SK-N-SH (cell line): Measurements from ENCODE around the gene WDR31. TPM values are rescaled to one million over a fixed set of nuclear protein-coding genes. Genes with fewer than 3 reads are reported as not detected.

Experiments
- CTCF ChIA-PET: fragments of 300-600, 350-600 bp; formaldehyde crosslinking; extraction: SDS; loops from one replicate; lab custom pipeline; 2021; lab: Yijun Ruan, JAX
- POLR2A ChIA-PET: fragments of 350-600 bp; sonication (Branson Sonifier 250); formaldehyde crosslinking; extraction: SDS; loops from one replicate; lab custom pipeline; 2020; ENCODE audit warnings: antibody characterized with exemption, inconsistent platforms; lab: Yijun Ruan, JAX
- DNase-seq: peaks from one replicate; pipeline ENCODE4 v3.0.0; 2012
- H2AFZ ChIP-seq: fragments of 200-600 bp; sonication (generic); 2 replicates; pipeline ENCODE4 v1.8.1; 2016; ENCODE audit warnings: antibody characterized with exemption, mild to moderate bottlenecking, low read depth
- H3F3A ChIP-seq: fragments of 200-600 bp; sonication (generic); replicated peaks from 2 replicates; pipeline ENCODE3; 2016; ENCODE audit warnings: antibody characterized with exemption, mild to moderate bottlenecking; ENCODE audit not compliant: insufficient read depth
- H3K27ac ChIP-seq, 2 experiments: fragments of 200-500 bp in 1 of 2; fragments of 200-600 bp in 1 of 2; sonication (Bioruptor generic) in 1 of 2; sonication (generic), shearing (Covaris generic) in 1 of 2; 2 replicates each; pipeline versions ENCODE4 v1.5.1 to v1.6.1; 2014 to 2016; ENCODE audit warnings: low read depth in 2 of 2, inconsistent platforms in 1 of 2, low read length in 1 of 2, mild to moderate bottlenecking in 1 of 2, mixed read lengths in 1 of 2
- H3K27me3 ChIP-seq: fragments of 200-600 bp; sonication (generic), shearing (Covaris generic); 2 replicates; pipeline ENCODE4 v1.6.1; 2016; ENCODE audit warnings: mixed run types; ENCODE audit not compliant: insufficient read depth
- H3K36me3 ChIP-seq, 2 experiments: fragments of 200-500 bp in 1 of 2; fragments of 200-600 bp in 1 of 2; sonication (Bioruptor generic) in 1 of 2; sonication (generic) in 1 of 2; replicated peaks in 1 of 2; 2 replicates each; pipeline versions ENCODE3 to v1.5.1; 2014 to 2016; ENCODE audit warnings: low read length in 1 of 2, mild to moderate bottlenecking in 1 of 2; ENCODE audit not compliant: insufficient read depth in 2 of 2, control insufficient read depth in 1 of 2
- H3K4me1 ChIP-seq, 2 experiments: fragments of 200-500 bp in 1 of 2; fragments of 200-600 bp in 1 of 2; sonication (Bioruptor generic) in 1 of 2; sonication (generic), shearing (Covaris generic) in 1 of 2; 2 replicates each; pipeline versions ENCODE4 v1.5.1 to v1.6.1; 2014 to 2016; ENCODE audit warnings: low read depth in 1 of 2, low read length in 1 of 2, mixed run types in 1 of 2; ENCODE audit not compliant: insufficient read depth in 2 of 2, control insufficient read depth in 1 of 2
- H3K4me2 ChIP-seq: fragments of 200-600 bp; sonication (generic), shearing (Covaris generic); 2 replicates; pipeline ENCODE4 v1.6.1; 2017; ENCODE audit warnings: mixed run types
- H3K4me3 ChIP-seq, 2 experiments: fragments of 200-500 bp in 1 of 2; fragments of 200-600 bp in 1 of 2; sonication (Bioruptor generic) in 1 of 2; sonication (generic), shearing (Covaris generic) in 1 of 2; 2 replicates each; pipeline versions ENCODE4 v1.5.1 to v1.8.1; 2014 to 2016; ENCODE audit warnings: low read depth in 2 of 2, inconsistent platforms in 1 of 2, low read length in 1 of 2, mild to moderate bottlenecking in 1 of 2, mixed read lengths in 1 of 2, moderate library complexity in 1 of 2
- H3K79me2 ChIP-seq: fragments of 200-600 bp; sonication (generic); 2 replicates; pipeline ENCODE4 v1.8.1; 2017; ENCODE audit warnings: mild to moderate bottlenecking; ENCODE audit not compliant: insufficient read depth
- H3K9ac ChIP-seq: fragments of 200-600 bp; sonication (generic); 2 replicates; pipeline ENCODE4 v1.6.1; 2017; ENCODE audit warnings: mixed run types
- H3K9me2 ChIP-seq: fragments of 200-600 bp; sonication (generic); 2 replicates; pipeline ENCODE4 v1.6.1; 2017; ENCODE audit warnings: mixed run types
- H3K9me3 ChIP-seq: fragments of 200-600 bp; sonication (generic); 2 replicates; pipeline ENCODE4 v1.6.1; 2017; ENCODE audit warnings: mixed run types, mild to moderate bottlenecking, moderate library complexity
- H4K20me1 ChIP-seq: fragments of 200-600 bp; sonication (generic); 2 replicates; pipeline ENCODE4 v1.6.1; 2017; ENCODE audit warnings: mild to moderate bottlenecking, mixed run types; ENCODE audit not compliant: insufficient read depth
- ELF1 ChIP-seq: IDR thresholded peaks from 2 replicates; pipeline ENCODE4 v1.4.0; 2012
- IRF3 ChIP-seq: fragments of 150-350 bp; IDR thresholded peaks from 2 replicates; pipeline ENCODE4 v1.6.1; 2016; ENCODE audit warnings: mild to moderate bottlenecking, low read depth, low read length
- JUND ChIP-seq: IDR thresholded peaks from 2 replicates; pipeline ENCODE4 v1.4.0; 2012
- MAX ChIP-seq: IDR thresholded peaks from 2 replicates; pipeline ENCODE4 v1.4.0; 2012; ENCODE audit warnings: low read depth
- PBX3 ChIP-seq: IDR thresholded peaks from 2 replicates; pipeline ENCODE4; 2012
- RCOR1 ChIP-seq: fragments of 150-350 bp; IDR thresholded peaks from 2 replicates; pipeline ENCODE4 v1.6.1; 2017; ENCODE audit warnings: antibody characterized with exemption, low read length
- REST ChIP-seq: IDR thresholded peaks from 2 replicates; pipeline ENCODE4 v1.6.1; 2012; ENCODE audit warnings: mild to moderate bottlenecking, low read depth, low read length, moderate library complexity
- RFX5 ChIP-seq: IDR thresholded peaks from 2 replicates; pipeline ENCODE4 v1.6.1; 2012; ENCODE audit warnings: mild to moderate bottlenecking, improper control_type of control experiment, low read length
- SMC3 ChIP-seq: IDR thresholded peaks from 2 replicates; pipeline ENCODE4 v1.6.1; 2012; ENCODE audit warnings: low read depth, low read length, improper control_type of control experiment
- TEAD4 ChIP-seq: IDR thresholded peaks from 2 replicates; pipeline ENCODE4 v1.4.0; 2012; ENCODE audit warnings: mild to moderate bottlenecking, borderline replicate concordance; ENCODE audit not compliant: insufficient read depth
- USF2 ChIP-seq: fragments of 150-350 bp; IDR thresholded peaks from 2 replicates; pipeline ENCODE4 v1.6.1; 2017; ENCODE audit warnings: antibody characterized with exemption, low read length, low read depth, borderline replicate concordance
- WGBS: methylation state at CpG from one replicate; pipeline ENCODE4 v1.1.6; 2017; ENCODE audit warnings: low lambda C conversion rate; 5-methylcytosine and 5-hydroxymethylcytosine counted together
- polyA plus RNA-seq, 3 experiments: library from polyadenylated mRNA; depleted of rRNA; stranded (reverse); fragments of >200 nt; gene quantifications; 2 replicates each; pipeline ENCODE4 v1.2.3, GENCODE V29; 2012

WDR31 gene
- polyA plus RNA-seq, 1 of the 3 experiments (the other 2 are of a cell fraction), result 0.74 TPM

- CTCF ChIA-PET, result interaction anchor here (1.0 kb wide), 1 partner anchor 10 kb away, joined by 3 read pairs; no protein-coding TSS in a partner anchor
- no peaks in the 10 kb centered on the region for H3K79me2 ChIP-seq
- TF ChIP-seq USF2 (no peak), REST (no peak), ELF1 (no peak), SMC3 (no peak), MAX (no peak), IRF3 (no peak)
- no peak overlapping the region for H3K9ac ChIP-seq
- H3F3A ChIP-seq, result peaks cover 3% of the 10 kb centered on the region
- H3K9me2 ChIP-seq, result no peaks in the 10 kb centered on the region
- POLR2A ChIA-PET, result no interaction called here
- H3K9me3 ChIP-seq, result no peaks in the 10 kb centered on the region
- H2AFZ ChIP-seq, result no peak overlapping the region
- DNase-seq, result no peak
- H3K4me2 ChIP-seq, result no peak overlapping the region
- no peaks in the 10 kb centered on the region for H3K27me3 ChIP-seq
- no peaks in the 10 kb centered on the region for H4K20me1 ChIP-seq
- H3K27ac ChIP-seq, result no peak overlapping the region
- H3K4me3 ChIP-seq, result no peak overlapping the region
- H3K36me3 ChIP-seq, result no peaks in the 10 kb centered on the region
- no peaks in the 10 kb centered on the region; a peak in 1 of 4 replicates for H3K4me1 ChIP-seq
- 82% methylated on average over 1 of the region's 1 CpG for WGBS
These were observed 33.5 kb downstream of the WDR31 start for GRCh38 chr9:113306566-113306965.

GRCh38 chr9:113302792-113303418 is 37.2 kb downstream of the WDR31 start, which contains the start of gene RNF183:
TSS of gene RNF183 (minus strand) at chr9:113303376. CDS start at chr9:113298184, 5,192 bp downstream.
- ChIA-PET CTCF (no interaction called here), POLR2A (no interaction called here)
- H3K36me3 ChIP-seq, result no peaks in the 10 kb centered on the region
- DNase-seq, result no peak
- no peaks in the 10 kb centered on the region for H3F3A ChIP-seq
- H3K27me3 ChIP-seq, result no peaks in the 10 kb centered on the region
- no peaks in the 10 kb centered on the region for H4K20me1 ChIP-seq
- no peaks in the 10 kb centered on the region for H3K9me3 ChIP-seq
- no peak within 1 kb of the TSS for H2AFZ ChIP-seq
- no peak within 1 kb of the TSS for H3K4me2 ChIP-seq
- WGBS, result 82% methylated on average over 25 of the region's 25 CpGs
- H3K4me1 ChIP-seq, result no peaks in the 10 kb centered on the region
- no peaks in the 10 kb centered on the region for H3K9me2 ChIP-seq
- no peak within 1 kb of the TSS for H3K9ac ChIP-seq
- no peak for TF ChIP-seq RCOR1
- TF ChIP-seq JUND, result no peak
- TF ChIP-seq ELF1, result no peak
- TF ChIP-seq PBX3, result no peak
- no peak for TF ChIP-seq TEAD4
- no peak for TF ChIP-seq RFX5
- H3K27ac ChIP-seq, result no peak within 1 kb of the TSS
- H3K79me2 ChIP-seq, result no peaks in the 10 kb centered on the region
- no peak within 1 kb of the TSS for H3K4me3 ChIP-seq
